ENCODE data around the gene LDHD. TPM values are rescaled to one million over a fixed set of nuclear protein-coding genes. Genes with fewer than 3 reads are reported as not detected.

The LDHD gene
- total and polyA plus RNA-seq, 2 of the 13 experiments (the other 11 are each of a cell fraction or from before 2014, with no cell fraction given) = 9.1 to 9.8 TPM

DNA sequence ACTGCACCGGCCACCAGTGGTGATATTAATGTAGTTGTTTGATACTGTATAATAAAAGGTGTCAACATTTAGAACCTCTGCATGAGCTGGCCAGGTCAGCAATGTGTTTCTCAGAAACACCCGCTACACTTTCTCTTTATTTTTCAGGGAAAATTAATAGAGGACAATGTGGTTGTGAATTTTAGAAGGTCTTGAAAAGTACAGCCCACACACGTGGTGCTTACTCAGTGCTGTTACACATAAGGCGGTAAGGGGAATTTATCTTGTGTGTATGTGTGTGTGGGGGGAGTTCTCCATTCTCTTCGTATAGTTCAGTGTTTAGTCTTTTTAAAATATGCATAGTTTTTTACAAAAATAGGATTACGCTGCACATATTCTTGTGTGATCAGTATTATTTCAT, 27.4 kb upstream of the LDHD start:
- CTCF ChIA-PET (ENCODE audit: low intra/inter-chr PET ratio, low total read pairs) = no interaction called here
- no peak overlapping the region for H2AFZ ChIP-seq (ENCODE audit: low read length)
- H3K4me1 ChIP-seq (ENCODE audit: insufficient read depth, low read length) = peaks cover 8% of the 10 kb centered on the region
- no peak overlapping the region for H3K9ac ChIP-seq (ENCODE audit: insufficient read depth, low read depth, low read length)
- 92% methylated on average over 6 of the region's 6 CpGs for WGBS (ENCODE audit: low lambda C conversion rate)
- no peaks in the 10 kb centered on the region for H3K27me3 ChIP-seq (ENCODE audit: control insufficient read depth in 1 of 2, insufficient read depth in 2 of 2, low read length in 2 of 2)
- intact Hi-C loops (cut with micrococcal nuclease; ENCODE audit: unreplicated experiment) (no loop called here), in situ Hi-C loops (cut with HindIII; ENCODE audit: extremely low pct_ligation_motif_present, low pct_unique_long_range_greater_than_20kb) (no loop called here)
- POLR2A ChIA-PET = no interaction called here
- BruUV-seq (replicated peaks) = no TSS peak
- TF ChIP-seq PLRG1 (conservative IDR thresholded peaks at IDR 0.05) = no peak
- TF ChIP-seq ZNF674 (CRISPR knock-in tag; IDR thresholded peaks at IDR 0.05; ENCODE audit: low read depth) = no peak
- TF ChIP-seq, protein P1, sequence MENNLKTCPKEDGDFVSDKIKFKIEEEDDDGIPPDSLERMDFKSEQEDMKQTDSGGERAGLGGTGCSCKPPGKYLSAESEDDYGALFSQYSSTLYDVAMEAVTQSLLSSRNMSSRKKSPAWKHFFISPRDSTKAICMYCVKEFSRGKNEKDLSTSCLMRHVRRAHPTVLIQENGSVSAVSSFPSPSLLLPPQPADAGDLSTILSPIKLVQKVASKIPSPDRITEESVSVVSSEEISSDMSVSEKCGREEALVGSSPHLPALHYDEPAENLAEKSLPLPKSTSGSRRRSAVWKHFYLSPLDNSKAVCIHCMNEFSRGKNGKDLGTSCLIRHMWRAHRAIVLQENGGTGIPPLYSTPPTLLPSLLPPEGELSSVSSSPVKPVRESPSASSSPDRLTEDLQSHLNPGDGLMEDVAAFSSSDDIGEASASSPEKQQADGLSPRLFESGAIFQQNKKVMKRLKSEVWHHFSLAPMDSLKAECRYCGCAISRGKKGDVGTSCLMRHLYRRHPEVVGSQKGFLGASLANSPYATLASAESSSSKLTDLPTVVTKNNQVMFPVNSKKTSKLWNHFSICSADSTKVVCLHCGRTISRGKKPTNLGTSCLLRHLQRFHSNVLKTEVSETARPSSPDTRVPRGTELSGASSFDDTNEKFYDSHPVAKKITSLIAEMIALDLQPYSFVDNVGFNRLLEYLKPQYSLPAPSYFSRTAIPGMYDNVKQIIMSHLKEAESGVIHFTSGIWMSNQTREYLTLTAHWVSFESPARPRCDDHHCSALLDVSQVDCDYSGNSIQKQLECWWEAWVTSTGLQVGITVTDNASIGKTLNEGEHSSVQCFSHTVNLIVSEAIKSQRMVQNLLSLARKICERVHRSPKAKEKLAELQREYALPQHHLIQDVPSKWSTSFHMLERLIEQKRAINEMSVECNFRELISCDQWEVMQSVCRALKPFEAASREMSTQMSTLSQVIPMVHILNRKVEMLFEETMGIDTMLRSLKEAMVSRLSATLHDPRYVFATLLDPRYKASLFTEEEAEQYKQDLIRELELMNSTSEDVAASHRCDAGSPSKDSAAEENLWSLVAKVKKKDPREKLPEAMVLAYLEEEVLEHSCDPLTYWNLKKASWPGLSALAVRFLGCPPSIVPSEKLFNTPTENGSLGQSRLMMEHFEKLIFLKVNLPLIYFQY (CRISPR knock-in tag; IDR thresholded peaks at IDR 0.05; ENCODE audit: borderline replicate concordance) = no peak
- TF ChIP-seq MAFG (CRISPR knock-in tag; IDR thresholded peaks at IDR 0.05) = no peak
- TF ChIP-seq ZNF335 (CRISPR knock-in tag; IDR thresholded peaks at IDR 0.05) = no peak
- TF ChIP-seq ZNF788 (CRISPR knock-in tag; IDR thresholded peaks at IDR 0.05; ENCODE audit: borderline replicate concordance) = no peak
- TF ChIP-seq ARNTL (CRISPR knock-in tag; IDR thresholded peaks at IDR 0.05) = no peak
- no peak for TF ChIP-seq ZNF432 (CRISPR knock-in tag; IDR thresholded peaks at IDR 0.05; ENCODE audit: borderline replicate concordance)
- no peak for TF ChIP-seq MZF1 (CRISPR knock-in tag; IDR thresholded peaks at IDR 0.05; ENCODE audit: borderline replicate concordance)
- TF ChIP-seq ZNF468 (CRISPR knock-in tag; IDR thresholded peaks at IDR 0.05) = no peak
- no peak for TF ChIP-seq CCAR2 (optimal IDR thresholded peaks at IDR 0.05; ENCODE audit: low read depth, low read length)
- TF ChIP-seq NFIC (IDR thresholded peaks at IDR 0.05; ENCODE audit: low read length) = no peak
- no peak for TF ChIP-seq ZNF501 (CRISPR knock-in tag; IDR thresholded peaks at IDR 0.05)
- TF ChIP-seq ZNF460 (CRISPR knock-in tag; IDR thresholded peaks at IDR 0.05; ENCODE audit: borderline replicate concordance) = no peak
- TF ChIP-seq KDM1A (CRISPR knock-in tag; IDR thresholded peaks at IDR 0.05) = no peak
- no peak for TF ChIP-seq EEA1 (CRISPR knock-in tag; IDR thresholded peaks at IDR 0.05; ENCODE audit: borderline replicate concordance)
- no peak for TF ChIP-seq ZBTB3 (CRISPR knock-in tag; IDR thresholded peaks at IDR 0.05; ENCODE audit: borderline replicate concordance, low read depth)
- TF ChIP-seq NFRKB (IDR thresholded peaks at IDR 0.05) = no peak
- no peak for TF ChIP-seq ONECUT2 (CRISPR knock-in tag; IDR thresholded peaks at IDR 0.05)
- no peak for TF ChIP-seq ZNF143 (CRISPR knock-in tag; IDR thresholded peaks at IDR 0.05)
- ATAC-seq (no peak), DNase-seq (ENCODE audit: low spot score) (no peak), FAIRE-seq (no peak)
- peaks cover 1% of the 10 kb centered on the region for H3K79me2 ChIP-seq (ENCODE audit: insufficient read depth, low read length)
- H3K9me3 ChIP-seq (ENCODE audit: low read length) = no peaks in the 10 kb centered on the region
- H3K4me2 ChIP-seq (ENCODE audit: low read depth, low read length) = no peak overlapping the region
- no peak overlapping the region for H3K4me3 ChIP-seq (replicated peaks in 1 of 3; ENCODE audit: insufficient read depth in 1 of 3, low read depth in 2 of 3, low read length in 3 of 3)
- 0 out of 2 replicates have a peak, but pooled peaks cover under 1% of the 10 kb centered on the region for H4K20me1 ChIP-seq (ENCODE audit: insufficient read depth, low read length)
- H3K36me3 ChIP-seq (replicated peaks in 1 of 2; ENCODE audit: control insufficient read depth in 1 of 2, insufficient read depth in 2 of 2, low read length in 2 of 2) = no peaks in the 10 kb centered on the region
- no peak overlapping the region for H3K27ac ChIP-seq (ENCODE audit: extremely low read length, insufficient read depth, low read length)
